ENCODE results near the gene TMEM91. TPM values are rescaled to one million over a fixed set of nuclear protein-coding genes. Genes with fewer than 3 reads are reported as not detected.

TMEM91 gene
- total RNA-seq, 2 donors from 2014 or later: 5.0 to 8.5 TPM

DNA sequence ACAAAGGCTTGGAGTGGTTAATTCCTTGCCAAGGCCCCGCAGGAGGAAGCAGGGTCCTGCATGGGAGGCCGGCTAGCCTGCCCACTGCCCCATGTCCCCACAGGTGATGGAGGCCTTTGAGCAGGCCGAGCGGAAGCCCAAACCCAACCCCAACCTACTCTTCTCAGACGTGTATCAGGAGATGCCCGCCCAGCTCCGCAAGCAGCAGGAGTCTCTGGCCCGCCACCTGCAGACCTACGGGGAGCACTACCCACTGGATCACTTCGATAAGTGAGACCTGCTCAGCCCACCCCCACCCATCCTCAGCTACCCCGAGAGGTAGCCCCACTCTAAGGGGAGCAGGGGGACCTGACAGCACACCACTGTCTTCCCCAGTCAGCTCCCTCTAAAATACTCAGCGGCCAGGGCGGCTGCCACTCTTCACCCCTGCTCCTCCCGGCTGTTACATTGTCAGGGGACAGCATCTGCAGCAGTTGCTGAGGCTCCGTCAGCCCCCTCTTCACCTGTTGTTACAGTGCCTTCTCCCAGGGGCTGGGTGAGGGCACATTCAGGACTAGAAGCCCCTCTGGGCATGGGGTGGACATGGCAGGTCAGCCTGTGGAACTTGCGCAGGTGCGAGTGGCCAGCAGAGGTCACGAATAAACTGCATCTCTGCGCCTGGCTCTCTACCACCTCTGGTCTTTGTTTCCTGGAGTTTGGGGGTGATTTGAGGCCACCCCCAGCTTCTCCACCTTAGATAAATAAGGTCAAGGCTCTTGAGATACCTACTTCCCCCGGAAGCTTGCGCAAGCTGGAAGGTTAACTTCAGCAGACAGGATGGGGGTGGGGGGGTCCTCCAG lies 48.2 kb downstream of the TMEM91 start:
- TF ChIP-seq, protein P1, sequence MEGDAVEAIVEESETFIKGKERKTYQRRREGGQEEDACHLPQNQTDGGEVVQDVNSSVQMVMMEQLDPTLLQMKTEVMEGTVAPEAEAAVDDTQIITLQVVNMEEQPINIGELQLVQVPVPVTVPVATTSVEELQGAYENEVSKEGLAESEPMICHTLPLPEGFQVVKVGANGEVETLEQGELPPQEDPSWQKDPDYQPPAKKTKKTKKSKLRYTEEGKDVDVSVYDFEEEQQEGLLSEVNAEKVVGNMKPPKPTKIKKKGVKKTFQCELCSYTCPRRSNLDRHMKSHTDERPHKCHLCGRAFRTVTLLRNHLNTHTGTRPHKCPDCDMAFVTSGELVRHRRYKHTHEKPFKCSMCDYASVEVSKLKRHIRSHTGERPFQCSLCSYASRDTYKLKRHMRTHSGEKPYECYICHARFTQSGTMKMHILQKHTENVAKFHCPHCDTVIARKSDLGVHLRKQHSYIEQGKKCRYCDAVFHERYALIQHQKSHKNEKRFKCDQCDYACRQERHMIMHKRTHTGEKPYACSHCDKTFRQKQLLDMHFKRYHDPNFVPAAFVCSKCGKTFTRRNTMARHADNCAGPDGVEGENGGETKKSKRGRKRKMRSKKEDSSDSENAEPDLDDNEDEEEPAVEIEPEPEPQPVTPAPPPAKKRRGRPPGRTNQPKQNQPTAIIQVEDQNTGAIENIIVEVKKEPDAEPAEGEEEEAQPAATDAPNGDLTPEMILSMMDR (IDR thresholded peaks at IDR 0.05): no peak
- Histone ChIP-seq H3K4me1 (peaks cover 0 to 53% of the 10 kb centered on the region in 2 donors), H3K4me3 (no peak overlapping the region), H3K9me3 (no peaks in the 10 kb centered on the region), H3K36me3 (peaks cover 47% of the 10 kb centered on the region), H3K27ac (no peak overlapping the region), H3K27me3 (no peaks in the 10 kb centered on the region)
- DNase-seq (ENCODE audit: low spot score): no peak

DNA sequence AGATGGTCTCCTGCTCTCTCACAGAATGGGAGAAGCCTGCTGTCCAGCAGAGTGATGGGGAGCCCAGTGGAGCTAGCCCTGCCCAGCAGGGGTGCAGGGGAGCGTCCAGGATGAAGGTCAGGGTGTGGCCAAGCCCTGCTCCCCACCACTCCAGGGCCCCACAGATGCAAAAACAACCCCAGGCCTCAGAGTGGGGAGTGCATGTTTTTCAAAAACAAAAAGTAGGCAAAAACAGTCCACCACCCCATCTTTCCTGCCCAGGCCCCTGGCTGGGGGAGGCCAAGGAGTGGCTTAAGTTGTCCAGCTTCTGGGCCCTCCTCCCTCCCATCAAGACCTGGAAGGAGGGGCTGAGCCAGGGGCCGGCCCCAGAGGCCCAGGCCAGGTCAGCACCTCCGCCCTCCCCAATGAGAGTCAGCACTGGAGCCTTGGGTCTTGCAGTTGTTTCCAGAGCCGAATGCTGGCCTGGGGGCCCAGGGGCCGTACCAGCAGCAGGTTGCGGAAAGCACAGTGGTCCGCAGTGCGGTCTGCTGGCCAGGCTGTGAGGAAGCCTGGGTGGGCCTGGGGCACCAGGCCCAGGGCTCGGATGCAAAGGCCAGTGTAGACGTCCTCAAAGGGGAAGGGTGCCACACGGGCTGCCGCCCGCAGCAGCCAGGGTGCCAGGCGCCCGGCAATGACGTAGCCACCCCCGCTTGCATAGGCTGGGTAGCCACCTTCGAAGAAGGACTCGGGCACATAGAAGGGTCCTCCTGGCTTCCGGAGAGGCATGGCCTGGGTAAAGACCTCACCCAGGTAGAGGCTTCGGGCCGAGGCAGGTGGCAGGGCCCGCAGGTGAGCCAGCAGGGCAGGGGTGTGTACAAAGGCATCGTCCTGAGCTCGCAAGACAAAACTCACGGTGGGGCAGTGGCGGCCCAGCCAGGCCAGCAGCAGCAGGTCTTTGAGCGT lies 49.1 kb downstream of the TMEM91 start:
- H3K27ac ChIP-seq: no peak overlapping the region
- no peaks in the 10 kb centered on the region for H3K9me3 ChIP-seq
- H3K27me3 ChIP-seq: no peaks in the 10 kb centered on the region
- peaks cover 0 to 53% of the 10 kb centered on the region in 2 donors for H3K4me1 ChIP-seq
- DNase-seq (ENCODE audit: low spot score): no peak
- H3K4me3 ChIP-seq: no peak overlapping the region
- TF ChIP-seq, protein P1 (IDR thresholded peaks at IDR 0.05): no peak
- H3K36me3 ChIP-seq: peaks cover 38% of the 10 kb centered on the region

- Histone ChIP-seq H3K9me3 (no peaks in the 10 kb centered on the region), H3K4me3 (peak overlapping the region; percentile 20 to 54), H3K4me1 (peaks cover 0 to 52% of the 10 kb centered on the region in 2 donors), H3K27me3 (no peaks in the 10 kb centered on the region), H3K36me3 (peaks cover 36% of the 10 kb centered on the region), H3K27ac (peak overlapping the region; percentile 82 to 93)
- TF ChIP-seq, protein P1 (IDR thresholded peaks at IDR 0.05): no peak
- no peak for DNase-seq (ENCODE audit: low spot score)
Measured at GRCh38 chr19:41426116-41426841, 49.9 kb downstream of the TMEM91 start.

GRCh38 chr19:41426952-41427646 lies 50.8 kb downstream of the TMEM91 start, which contains the start of gene B3GNT8:
Gene B3GNT8, minus strand, starts transcription at chr19:41427374. Its CDS starts 596 bp downstream, at chr19:41426778.
- TF ChIP-seq, protein P1 (IDR thresholded peaks at IDR 0.05): no peak
- Histone ChIP-seq H3K27me3 (no peaks in the 10 kb centered on the region), H3K9me3 (no peaks in the 10 kb centered on the region), H3K36me3 (peaks cover 42% of the 10 kb centered on the region), H3K4me1 (peaks cover 0 to 56% of the 10 kb centered on the region in 2 donors), H3K27ac (peak within 1 kb of the TSS; percentile 82 to 93), H3K4me3 (peak within 1 kb of the TSS; percentile 20 to 54)
- DNase-seq (ENCODE audit: low spot score): peak; percentile 81

Data from right atrium auricular region (tissue), 2 donors.